ENCODE data around the gene IQSEC3.
A peak's percentile ranks its signal among the peaks of the same experiment; 100 is the strongest.

IQSEC3 gene

DNA sequence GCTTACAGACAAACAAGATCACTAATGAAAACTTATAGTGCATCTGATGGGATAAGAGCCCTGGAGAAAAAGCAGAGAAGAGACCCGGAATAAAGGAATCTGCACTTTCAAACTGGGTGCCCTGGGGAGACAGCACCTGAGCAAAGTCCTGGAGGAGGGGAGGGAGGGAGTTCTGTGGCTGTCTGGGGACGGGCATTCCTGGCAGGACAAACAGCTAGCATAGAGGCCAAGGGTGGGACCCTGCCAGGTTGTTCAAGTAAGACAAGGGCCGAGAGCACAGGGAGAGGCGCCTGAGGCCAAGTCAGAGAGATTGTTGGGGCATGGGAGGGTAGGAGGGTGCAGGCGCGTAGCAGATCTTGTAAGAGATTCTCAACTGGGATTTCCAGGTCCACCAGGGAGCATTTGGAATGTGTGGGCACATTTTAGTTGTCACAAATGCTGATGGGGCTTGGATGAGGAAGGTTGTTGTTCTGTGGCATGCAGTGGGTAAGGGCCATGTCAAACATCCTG is 14.2 kb downstream of the IQSEC3 start:
- no peak for DNase-seq

GRCh38 chr12:82740-83139 is 16.2 kb downstream of the IQSEC3 start:
- no peak for DNase-seq

DNA sequence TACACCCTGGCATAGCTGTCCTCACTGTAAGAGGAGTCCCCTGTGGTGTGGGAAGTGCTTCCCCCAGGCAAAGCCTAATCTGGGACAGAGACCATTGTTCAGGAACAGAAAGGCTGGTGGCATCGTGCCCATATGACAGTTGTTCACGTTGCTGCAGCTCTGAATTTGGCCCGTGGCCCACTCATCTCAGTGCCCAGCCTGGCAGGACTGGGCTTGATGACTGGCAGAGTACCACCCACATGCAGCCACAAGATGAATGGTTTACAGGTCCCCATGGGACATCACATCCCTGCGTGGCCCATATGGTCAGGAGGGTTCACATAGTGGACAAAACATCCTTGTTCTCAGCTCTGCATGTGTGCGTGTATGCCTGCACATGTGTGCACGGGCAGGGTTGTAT is 17.5 kb downstream of the IQSEC3 start:
- no peak for DNase-seq

DNA sequence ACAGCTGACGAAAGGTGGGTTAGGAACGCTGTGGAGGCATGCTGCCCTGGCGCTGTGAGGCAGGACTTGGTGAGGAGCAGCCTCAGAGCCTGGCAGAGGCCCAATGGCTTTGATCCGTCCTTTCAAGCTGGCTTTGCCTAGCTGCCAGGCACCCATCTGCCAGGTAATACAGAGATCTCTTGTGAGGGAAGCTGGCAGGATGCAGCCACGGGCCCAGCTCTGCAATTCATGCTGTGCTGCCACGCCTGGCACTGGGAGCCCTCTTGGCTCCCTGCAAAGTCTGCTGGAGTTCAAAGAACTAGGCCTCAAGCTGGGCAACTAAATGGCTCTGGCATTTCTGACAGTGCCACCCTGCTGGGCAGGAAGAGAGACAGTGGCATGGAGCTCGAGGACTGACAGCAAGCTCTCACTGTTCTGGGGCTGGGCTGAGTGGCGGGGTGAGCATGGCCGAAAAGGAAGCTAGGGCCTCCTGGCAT is 18.7 kb downstream of the IQSEC3 start:
- no peak for DNase-seq

- no peak for DNase-seq
Measured at GRCh38 chr12:87315-87714, 20.7 kb downstream of the IQSEC3 start.

- no peak for DNase-seq
Measured at GRCh38 chr12:87856-88255, 21.3 kb downstream of the IQSEC3 start.

GRCh38 chr12:89653-90052 is 23.1 kb downstream of the IQSEC3 start:
- no peak for DNase-seq

DNA sequence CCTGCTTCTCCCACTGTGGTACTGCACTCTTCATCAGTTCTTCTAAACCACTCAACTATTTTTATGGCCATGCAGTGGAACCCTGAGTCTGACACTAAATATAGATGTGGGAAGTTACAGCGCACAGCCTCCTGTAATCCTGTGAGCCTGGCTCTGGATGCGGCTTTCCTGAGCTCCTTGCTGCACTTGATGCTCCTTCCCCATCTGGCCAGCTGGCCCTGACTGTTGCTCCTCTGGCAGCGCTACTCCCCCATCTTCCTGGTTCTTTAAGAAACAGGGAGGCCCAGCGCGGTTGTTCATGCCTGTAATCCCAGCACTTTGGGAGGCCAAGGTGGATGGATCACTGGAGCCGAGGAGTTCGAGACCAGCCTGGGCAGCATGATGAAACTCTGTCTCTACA is 24.6 kb downstream of the IQSEC3 start:
- no peak for DNase-seq

- DNase-seq: no peak
Measured at GRCh38 chr12:93266-94005, 26.9 kb downstream of the IQSEC3 start.

DNA sequence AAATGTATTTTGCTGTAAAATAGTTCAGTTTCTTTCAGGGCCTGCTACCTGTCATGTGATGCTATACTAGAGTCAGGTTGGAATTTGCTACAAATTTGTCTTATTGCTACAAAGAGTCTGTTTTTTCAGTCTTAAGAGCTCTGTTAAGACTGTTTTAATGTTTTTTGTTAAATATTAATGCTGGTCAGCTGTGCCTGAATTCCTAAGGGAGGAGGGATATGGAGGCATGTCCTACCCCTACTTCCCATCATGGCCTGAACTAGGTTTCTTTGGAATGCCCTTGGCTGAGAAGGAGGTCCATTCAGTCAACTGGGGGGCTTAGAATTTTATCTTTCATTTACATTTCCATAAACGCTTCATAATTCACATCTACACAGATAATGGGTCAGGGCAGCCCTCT is 30.0 kb downstream of the IQSEC3 start:
- DNase-seq: no peak

DNA sequence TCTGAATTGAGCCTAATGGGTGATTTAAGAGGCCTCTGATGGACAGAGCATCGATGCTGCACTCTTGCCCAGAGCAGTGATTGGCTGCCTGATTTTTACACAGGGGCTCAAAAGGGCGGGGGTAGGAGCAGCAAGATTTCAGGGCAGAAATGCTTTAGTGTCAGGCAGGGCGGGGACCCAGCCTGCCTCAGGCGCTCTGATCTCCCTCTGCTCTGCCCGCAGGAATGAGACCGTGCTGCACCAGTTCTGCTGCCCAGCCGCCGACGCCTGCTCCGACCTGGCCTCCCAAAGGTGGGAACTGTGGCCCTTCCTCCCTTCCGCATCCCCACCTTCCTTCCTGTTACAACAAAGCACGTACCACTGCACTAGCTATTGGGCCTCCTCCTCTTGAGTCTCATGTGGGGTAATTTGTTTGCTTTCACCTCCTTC is 32.4 kb downstream of the IQSEC3 start:
- DNase-seq: no peak

DNA sequence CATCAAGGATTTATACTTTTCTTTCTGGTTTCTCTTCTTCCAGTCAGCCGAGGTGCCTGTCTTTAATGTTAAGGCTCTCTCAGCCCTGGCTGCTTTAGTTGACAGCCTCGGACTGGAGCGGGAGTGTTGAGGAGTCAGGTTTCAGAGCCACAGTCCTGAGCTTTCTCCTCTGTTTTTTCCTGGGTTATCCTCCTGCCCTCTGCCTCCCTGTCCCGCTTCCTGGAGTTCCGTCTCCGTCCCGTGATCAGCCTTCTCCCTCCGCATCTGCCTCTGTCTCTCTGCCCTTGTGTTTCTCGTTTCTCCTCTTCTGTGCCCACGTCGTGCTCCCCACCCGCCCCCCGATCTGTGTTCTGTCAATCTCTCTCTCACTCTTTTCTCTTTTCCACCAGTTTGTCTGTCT is 33.0 kb downstream of the IQSEC3 start:
- DNase-seq: no peak

GRCh38 chr12:101969-102878 is 35.7 kb downstream of the IQSEC3 start:
- peak; percentile 28 for DNase-seq

GRCh38 chr12:102879-103168 is 36.3 kb downstream of the IQSEC3 start:
- DNase-seq: no peak

DNA sequence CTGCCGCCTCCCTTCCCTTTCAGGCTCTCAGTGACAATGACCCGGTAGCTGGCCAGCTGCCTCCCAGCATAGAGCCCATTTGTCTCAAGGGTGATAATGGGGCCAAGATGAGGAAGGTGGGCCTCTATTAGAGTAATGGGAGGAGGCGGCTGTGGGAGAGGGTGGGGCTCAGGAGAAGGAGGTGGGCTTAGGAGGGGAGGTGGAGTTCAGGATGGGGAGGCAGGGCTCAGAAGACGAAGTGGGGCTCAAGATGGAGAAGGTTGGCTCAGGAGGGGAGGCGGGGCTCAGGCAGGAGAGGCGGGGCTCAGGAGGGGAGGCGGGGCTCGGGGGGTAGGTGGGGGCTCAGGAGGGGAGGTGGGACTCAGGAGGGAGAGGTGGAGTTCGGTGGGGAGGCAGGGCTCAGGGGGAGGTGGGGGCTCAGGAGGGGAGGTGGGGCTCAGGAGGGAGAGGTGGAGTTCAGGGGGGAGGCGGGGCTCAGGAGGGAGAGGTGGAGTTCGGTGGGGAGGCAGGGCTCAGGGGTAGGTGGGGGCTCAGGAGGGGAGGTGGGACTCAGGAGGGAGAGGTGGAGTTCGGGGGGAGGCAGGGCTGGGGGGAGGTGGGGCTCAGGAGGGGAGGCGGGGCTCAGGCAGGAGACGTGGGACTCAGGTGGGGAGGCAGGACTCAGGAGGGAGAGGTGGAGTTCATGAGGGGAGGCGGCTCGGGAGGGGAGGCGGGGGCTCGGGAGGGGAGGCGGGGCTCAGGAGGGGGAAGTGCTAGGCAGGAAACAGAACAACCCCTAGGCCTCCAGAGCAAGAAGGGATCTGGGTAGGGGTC is 36.8 kb downstream of the IQSEC3 start:
- DNase-seq: peak; percentile 100

DNA sequence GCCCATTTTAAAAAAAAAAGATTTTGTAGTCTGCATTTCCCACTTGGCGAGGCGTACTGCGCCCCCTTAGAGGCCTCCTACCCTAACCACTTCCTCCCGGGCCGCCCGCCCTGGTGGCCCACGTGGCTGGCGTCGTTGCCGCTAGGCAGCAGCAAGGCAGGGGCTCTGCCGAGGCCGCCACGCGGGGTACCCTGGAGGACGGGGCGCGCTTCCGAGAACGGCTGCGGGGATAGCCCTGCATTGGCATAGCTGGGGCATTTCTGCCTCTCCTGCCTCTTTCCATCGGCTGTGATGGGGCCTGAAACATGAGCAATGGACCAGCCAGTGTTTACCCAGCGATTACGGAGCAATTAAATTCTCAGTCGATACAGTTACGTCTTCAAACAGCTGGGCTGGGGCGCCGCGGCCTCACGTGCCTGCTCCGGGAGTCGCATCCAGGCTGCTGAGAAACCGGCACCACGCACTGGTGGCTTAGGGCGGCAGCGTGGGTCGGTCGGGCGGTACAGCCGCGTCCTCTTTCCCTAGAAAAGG is 38.0 kb downstream of the IQSEC3 start:
- peak; percentile 92 for DNase-seq

DNA sequence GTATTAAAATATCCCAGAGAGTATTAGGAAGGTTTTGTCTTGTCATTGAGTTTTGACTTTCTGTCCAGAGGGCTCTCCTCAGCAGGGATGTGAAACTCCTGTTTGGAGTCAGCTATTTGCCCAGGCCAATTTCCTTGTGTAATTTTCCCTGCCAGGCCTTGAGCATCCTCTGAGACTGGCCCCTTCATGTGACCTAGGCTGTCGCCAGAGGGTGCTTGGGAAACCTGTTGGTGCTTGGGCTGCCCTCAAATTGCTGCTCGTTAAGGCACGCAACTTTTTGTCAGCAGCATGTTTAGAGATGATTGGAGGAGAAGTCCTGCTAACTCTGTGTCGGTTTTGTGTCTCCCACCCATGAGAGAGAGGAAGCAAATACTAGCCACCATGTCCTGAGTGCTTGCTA is 39.1 kb downstream of the IQSEC3 start:
- no peak for DNase-seq

- DNase-seq: peak; percentile 60
Measured at GRCh38 chr12:106118-106591, 39.6 kb downstream of the IQSEC3 start.

DNA sequence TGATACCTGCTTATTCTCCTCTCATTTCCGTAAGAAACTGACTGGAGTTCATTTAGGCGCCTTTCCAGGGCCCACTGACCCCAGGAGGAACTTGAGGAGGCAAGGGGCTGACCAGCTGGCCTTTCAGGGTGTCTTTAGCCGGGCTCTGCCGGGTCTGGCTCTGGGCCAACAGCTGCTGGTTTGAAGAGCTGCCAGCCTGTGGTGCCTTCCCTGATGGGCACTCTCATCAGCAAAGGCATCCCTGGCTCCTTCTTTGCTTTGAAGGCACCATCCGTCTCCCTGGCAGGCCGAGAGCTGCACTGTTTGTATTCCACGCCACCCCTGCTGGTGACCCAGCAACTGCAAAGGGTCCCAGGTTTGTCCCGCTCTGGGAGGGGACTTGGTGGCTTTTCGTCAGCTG is 42.0 kb downstream of the IQSEC3 start:
- peak; percentile 26 for DNase-seq

DNA sequence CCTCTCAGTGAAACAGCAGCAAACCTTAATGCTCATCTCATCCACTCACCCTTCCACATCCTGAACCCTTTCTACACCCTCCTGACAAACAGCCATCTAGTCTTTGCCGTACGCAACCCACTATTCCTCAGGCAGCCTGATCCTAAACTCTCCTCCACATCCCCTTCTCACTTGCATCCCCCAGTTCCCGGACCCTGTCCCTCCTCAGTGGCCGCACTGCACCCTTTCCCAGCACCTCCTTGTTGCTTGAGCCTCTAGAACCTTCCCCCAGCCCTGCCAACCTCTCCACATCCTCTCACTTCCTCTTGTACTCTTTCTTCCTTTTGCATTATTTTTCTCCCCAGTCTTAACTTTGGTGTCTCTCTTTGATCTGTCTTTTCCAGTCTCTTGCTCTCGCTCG is 42.9 kb downstream of the IQSEC3 start:
- no peak for DNase-seq

DNA sequence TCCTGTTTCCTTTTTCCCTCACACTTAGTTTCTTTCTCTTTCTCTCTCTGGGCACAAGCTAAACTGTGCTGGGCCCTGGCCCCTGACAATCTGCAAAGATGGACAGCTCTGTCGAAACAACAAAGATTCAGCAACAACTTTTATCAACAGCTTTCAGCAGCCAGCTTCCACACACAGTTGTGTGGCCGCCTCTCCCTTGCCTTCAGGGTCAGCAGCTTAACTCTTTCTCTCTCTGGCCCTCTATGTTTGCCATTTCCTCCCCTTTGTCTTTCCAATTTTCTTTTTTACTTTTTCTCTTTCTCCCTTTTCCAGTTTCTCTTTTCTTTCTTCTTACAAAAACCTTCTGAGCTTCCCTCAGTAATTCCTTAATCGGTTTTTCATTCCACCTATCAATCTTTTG is 43.3 kb downstream of the IQSEC3 start:
- no peak for DNase-seq

DNA sequence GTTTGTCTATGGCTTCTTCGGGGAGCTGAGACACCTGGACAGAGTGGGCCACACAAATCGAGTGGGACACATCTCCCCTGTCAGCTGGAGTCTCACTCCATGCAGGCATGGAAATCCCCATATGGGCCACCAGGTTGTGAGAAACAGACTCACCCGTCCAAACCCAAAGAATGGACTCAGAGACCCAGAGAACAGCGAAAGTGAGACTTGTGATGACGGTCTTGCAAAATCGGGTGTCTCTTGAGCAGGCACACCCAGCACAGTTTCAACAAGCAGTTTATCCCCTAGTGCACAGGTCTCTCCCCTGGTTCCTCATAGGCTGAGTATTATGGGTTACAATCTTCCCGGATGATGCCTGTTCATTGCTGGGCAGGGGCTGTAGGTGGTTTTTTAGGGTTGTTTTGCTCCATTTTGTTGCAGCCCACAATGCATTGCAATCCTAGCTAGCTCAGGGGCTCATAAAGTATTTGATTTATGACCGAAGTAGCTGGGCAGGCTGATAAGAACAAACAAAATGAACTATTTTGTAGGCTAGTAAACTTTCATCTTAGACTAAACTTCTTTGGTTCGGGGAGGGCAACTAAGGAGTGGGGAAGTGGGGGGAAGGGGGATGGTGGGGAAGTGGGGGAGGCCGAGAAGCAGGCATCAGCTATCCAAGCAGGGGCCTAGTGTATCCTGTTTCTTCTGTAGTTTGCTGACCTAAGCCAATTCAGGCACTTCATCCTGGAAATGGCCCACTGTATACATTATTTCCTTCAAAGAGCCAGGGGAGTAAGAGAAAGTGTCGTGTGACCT is 45.3 kb downstream of the IQSEC3 start:
- DNase-seq: no peak
